Heart left ventricle (tissue), 13 donors: ENCODE data around the gene NEK8.

Experiments
- POLR2A ChIP-seq, 2 donors: fragments of 450-650 bp; IDR thresholded peaks; one replicate each; pipeline ENCODE4 v1.6.1; 2017; ENCODE audit warnings: antibody characterized with exemption in 2 of 2, mild to moderate bottlenecking in 2 of 2, moderate library complexity in 2 of 2
- TF ChIP-seq, protein P1 (sequence below), 12 donors: fragments of 200-600 bp; sonication (generic) in 4 of 12; IDR thresholded peaks; one replicate each; pipeline versions ENCODE4 v1.5.0 to v1.8.0; 2018 to 2022; ENCODE audit warnings: antibody characterized with exemption in 12 of 12, mild to moderate bottlenecking in 5 of 12
- donor health status: ischemic (EF 13 %, LVEDD 7.1; RV severe dilation, severe dysfunction).
- donor health status: DM: no; HTN: yes; CAD: no.
- donor health status: DM: no; HTN: no; CAD: no.
- donor health status: ischemic (EF 25% LVEDD 6.9; RV normal size, moderate dysfunction).
- donor health status: ischemic (EF 25% LVEDD 5.7; RV mildly dilated, moderate dysfunction).
- donor health status: ischemic (EF 35%, LVEDD 5.7; RV mildly dilated, moderate dysfunction).
- donor health status: nonischemic (EF 11% LVEDD 7.7; RV severe dilation, severe dysfunction).
- donor health status: DM: yes; HTN: yes; CAD: no.
- donor health status: PGD.
- donor health status: ischemic (EF 29% LVEDD 5.4; RV normal size, mild dysfunction).
- donor health status: nonischemic (EF 23%, LVEDD 6.1; RV moderate dilation, normal function).

DNA sequence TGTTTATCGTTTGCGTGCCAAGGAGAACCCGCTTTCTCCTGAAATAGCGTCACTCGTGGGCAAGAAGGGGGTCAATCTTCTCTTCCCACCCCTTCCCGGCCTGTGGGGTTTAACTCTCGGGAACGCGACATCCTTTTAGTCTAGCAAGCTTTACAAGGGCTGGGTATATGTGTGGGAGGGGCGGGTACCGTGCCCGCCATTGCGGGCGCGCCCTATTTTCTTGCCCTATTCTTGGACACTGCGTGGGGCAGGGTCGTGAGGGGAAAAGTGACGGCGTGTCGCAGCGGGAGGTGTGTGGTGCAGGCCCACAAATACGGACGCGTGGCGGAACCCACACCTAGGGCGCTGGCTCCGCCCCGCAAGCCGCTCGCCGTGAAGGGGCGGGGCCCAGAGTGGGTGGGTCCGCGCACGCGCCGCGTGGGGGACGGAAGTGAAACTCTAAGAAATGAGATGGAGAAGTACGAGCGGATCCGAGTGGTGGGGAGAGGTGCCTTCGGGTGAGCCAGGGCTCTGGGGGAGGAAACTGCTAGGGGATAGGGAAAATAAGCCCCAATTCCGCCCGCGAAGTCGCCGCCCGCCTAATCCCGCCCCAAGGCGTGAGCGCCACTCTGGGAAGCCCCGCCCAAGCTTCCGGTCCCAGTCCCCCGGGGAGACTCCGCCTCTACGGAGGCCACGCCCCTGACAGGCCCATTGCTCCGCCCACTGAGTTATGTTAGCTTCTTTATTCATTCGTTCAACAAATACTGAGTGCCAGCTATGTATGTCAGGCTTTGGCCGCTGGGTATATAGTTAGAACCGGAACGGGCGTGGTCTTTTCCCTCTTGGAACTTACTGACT, at the start of gene NEK8:
- TF ChIP-seq, protein P1, sequence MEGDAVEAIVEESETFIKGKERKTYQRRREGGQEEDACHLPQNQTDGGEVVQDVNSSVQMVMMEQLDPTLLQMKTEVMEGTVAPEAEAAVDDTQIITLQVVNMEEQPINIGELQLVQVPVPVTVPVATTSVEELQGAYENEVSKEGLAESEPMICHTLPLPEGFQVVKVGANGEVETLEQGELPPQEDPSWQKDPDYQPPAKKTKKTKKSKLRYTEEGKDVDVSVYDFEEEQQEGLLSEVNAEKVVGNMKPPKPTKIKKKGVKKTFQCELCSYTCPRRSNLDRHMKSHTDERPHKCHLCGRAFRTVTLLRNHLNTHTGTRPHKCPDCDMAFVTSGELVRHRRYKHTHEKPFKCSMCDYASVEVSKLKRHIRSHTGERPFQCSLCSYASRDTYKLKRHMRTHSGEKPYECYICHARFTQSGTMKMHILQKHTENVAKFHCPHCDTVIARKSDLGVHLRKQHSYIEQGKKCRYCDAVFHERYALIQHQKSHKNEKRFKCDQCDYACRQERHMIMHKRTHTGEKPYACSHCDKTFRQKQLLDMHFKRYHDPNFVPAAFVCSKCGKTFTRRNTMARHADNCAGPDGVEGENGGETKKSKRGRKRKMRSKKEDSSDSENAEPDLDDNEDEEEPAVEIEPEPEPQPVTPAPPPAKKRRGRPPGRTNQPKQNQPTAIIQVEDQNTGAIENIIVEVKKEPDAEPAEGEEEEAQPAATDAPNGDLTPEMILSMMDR (IDR thresholded peaks at IDR 0.05): peak in 1 of 12 donors; percentile 2
- TF ChIP-seq POLR2A (IDR thresholded peaks at IDR 0.05): peak in 1 of 2 donors; percentile 75
